Panc1 (cell line): ENCODE measurements around the gene SAXO2. TPM values are rescaled to one million over a fixed set of nuclear protein-coding genes. Genes with fewer than 3 reads are reported as not detected.
A peak's percentile ranks its signal among the peaks of the same experiment; 100 is the strongest.
"Not testable (repeated sequence)": the region's sequence is repeated elsewhere in the genome, so short reads cannot be mapped to it uniquely, and the experiment has no call there.

Experiments
- ATAC-seq: fragments of 200-7000 bp; cut with Tn5 transposase; 2 replicates; pipeline ENCODE4 v1.9.1; 2020; ENCODE audit warnings: mild to moderate bottlenecking, moderate library complexity
- BruUV-seq: library from RNA; stranded (reverse); fragments of 400-500 nt; replicated peaks from 2 replicates; lab custom pipeline; 2021; lab: Mats Ljungman, UMichigan
- CTCF ChIA-PET: fragments of 300-600 bp; sonication (Branson Sonifier 250); formaldehyde crosslinking; loops from one replicate; lab custom pipeline; 2022; ENCODE audit warnings: antibody characterized with exemption; lab: Charles Lee
- POLR2A ChIA-PET: fragments of 300-600 bp; sonication (Branson Sonifier 250); formaldehyde crosslinking; loops from one replicate; lab custom pipeline; 2022; ENCODE audit warnings: antibody characterized with exemption; lab: Charles Lee
- DNase-seq: peaks from one replicate; pipeline ENCODE4 v3.0.0-alpha.2; 2010; ENCODE audit warnings: low read depth, low spot score
- H3K27ac ChIP-seq: 2 replicates; pipeline ENCODE4 v1.5.1; 2011; ENCODE audit warnings: mild to moderate bottlenecking, low read length, inconsistent platforms
- H3K27me3 ChIP-seq: fragments of 200-500 bp; sonication (Bioruptor generic); 2 replicates; pipeline ENCODE4 v1.6.0; 2014; ENCODE audit warnings: low read length, inconsistent platforms; ENCODE audit not compliant: control insufficient read depth, insufficient read depth
- H3K36me3 ChIP-seq: fragments of 200-500 bp; sonication (Bioruptor generic); 2 replicates; pipeline ENCODE4 v1.5.1; 2014; ENCODE audit warnings: inconsistent platforms, mild to moderate bottlenecking, low read length, moderate library complexity; ENCODE audit not compliant: control insufficient read depth, insufficient read depth
- H3K4me1 ChIP-seq: 2 replicates; pipeline ENCODE4 v1.5.1; 2011; ENCODE audit warnings: inconsistent platforms, mild to moderate bottlenecking, low read length, moderate library complexity; ENCODE audit not compliant: control insufficient read depth, insufficient read depth
- H3K4me3 ChIP-seq, 2 experiments: 2 replicates each; pipeline ENCODE4 v1.5.1; 2011 to 2012; ENCODE audit warnings: low read depth in 2 of 2, low read length in 2 of 2, mild to moderate bottlenecking in 2 of 2, inconsistent platforms in 1 of 2, moderate library complexity in 1 of 2
- H3K9me3 ChIP-seq: fragments of 200-500 bp; sonication (Bioruptor generic); 2 replicates; pipeline ENCODE4 v1.5.1; 2014; ENCODE audit warnings: low read depth, mild to moderate bottlenecking, inconsistent platforms, low read length, moderate library complexity; ENCODE audit not compliant: control insufficient read depth, insufficient read depth
- CTCF ChIP-seq: fragments of 450-650 bp; IDR thresholded peaks from 2 replicates; pipeline ENCODE4 v1.5.1; 2017; ENCODE audit warnings: mild to moderate bottlenecking
- POLR2AphosphoS5 ChIP-seq: IDR thresholded peaks from 2 replicates; pipeline ENCODE4 v1.6.1; 2012; ENCODE audit warnings: mild to moderate bottlenecking, low read depth, low read length, moderate library complexity
- REST ChIP-seq, 2 experiments: IDR thresholded peaks; 2 replicates each; pipeline ENCODE4 v1.6.1; 2011 to 2012; ENCODE audit warnings: low read depth in 2 of 2, control low read depth in 1 of 2, low read length in 1 of 2, mild to moderate bottlenecking in 1 of 2, moderate library complexity in 1 of 2; ENCODE audit not compliant: insufficient read depth in 1 of 2
- SIN3A ChIP-seq: IDR thresholded peaks from 2 replicates; pipeline ENCODE4 v1.6.1; 2012; ENCODE audit warnings: low read depth, mild to moderate bottlenecking, low read length, moderate library complexity, borderline replicate concordance; ENCODE audit not compliant: insufficient read depth
- TCF7L2 ChIP-seq: IDR thresholded peaks from 2 replicates; pipeline ENCODE4 v1.6.1; 2011; ENCODE audit warnings: mild to moderate bottlenecking, low read depth, low read length, inconsistent platforms
- in situ Hi-C: cut with HindIII; loops from 2 replicates; pipeline ENCODE4 v1.10.0; 2016; ENCODE audit warnings: low sequenced_read_pairs, low pct_unique_long_range_greater_than_20kb
- intact Hi-C: fragments of 100-400 bp; cut with micrococcal nuclease; formaldehyde crosslinking; loops from one replicate; pipeline ENCODE4 v1.10.0; 2022; ENCODE audit not compliant: unreplicated experiment
- total RNA-seq: library from RNA; stranded (reverse); gene quantifications from one replicate; pipeline ENCODE4 v1.2.1, GENCODE V29; 2021; ENCODE audit not compliant: unreplicated experiment

The SAXO2 gene
- total RNA-seq, 1 experiment from 2014 or later = 1.1 TPM

GRCh38 chr15:82288202-82288601, 25.6 kb downstream of the SAXO2 start:
- H3K27me3 ChIP-seq, CTCF ChIA-PET, in situ Hi-C loops, H3K4me1 ChIP-seq, DNase-seq, intact Hi-C loops, POLR2A ChIA-PET, BruUV-seq, H3K9me3 ChIP-seq, H3K4me3 ChIP-seq, H3K36me3 ChIP-seq, H3K27ac ChIP-seq, ATAC-seq: not testable (repeated sequence)

- H3K27ac ChIP-seq = no peak overlapping the region
- H3K36me3 ChIP-seq = no peaks in the 10 kb centered on the region
- no peak overlapping the region for H3K4me3 ChIP-seq
- no peak for ATAC-seq
- H3K27me3 ChIP-seq = 0 out of 2 replicates have a peak, but pooled peaks cover 3% of the 10 kb centered on the region
- ChIA-PET CTCF (no interaction called here), POLR2A (no interaction called here)
- DNase-seq = no peak
- TF ChIP-seq REST (IDR thresholded peaks at IDR 0.05; ENCODE audit: insufficient read depth in 1 of 2, low read depth in 2 of 2, low read length in 1 of 2) (no peak), SIN3A (no peak), POLR2AphosphoS5 (no peak), CTCF (no peak), TCF7L2 (no peak)
- intact Hi-C loops = no loop called here
- in situ Hi-C loops = no loop called here
- no peaks in the 10 kb centered on the region for H3K4me1 ChIP-seq
- BruUV-seq = no TSS peak
- H3K9me3 ChIP-seq = no peaks in the 10 kb centered on the region
Measured at GRCh38 chr15:82292271-82292670, 29.7 kb downstream of the SAXO2 start.

GRCh38 chr15:82294061-82294690, 31.6 kb downstream of the SAXO2 start:
- TF ChIP-seq TCF7L2 = no peak
- TF ChIP-seq REST (IDR thresholded peaks at IDR 0.05; ENCODE audit: insufficient read depth in 1 of 2, low read depth in 2 of 2, low read length in 1 of 2) = no peak
- TF ChIP-seq POLR2AphosphoS5 = no peak
- no peak for TF ChIP-seq CTCF
- no peak for TF ChIP-seq SIN3A
- CTCF ChIA-PET = no interaction called here
- POLR2A ChIA-PET = no interaction called here
- Histone ChIP-seq H3K4me1 (no peaks in the 10 kb centered on the region), H3K27ac (no peak overlapping the region), H3K36me3 (no peaks in the 10 kb centered on the region), H3K27me3 (0 out of 2 replicates have a peak, but pooled peaks cover 3% of the 10 kb centered on the region), H3K4me3 (no peak overlapping the region), H3K9me3 (no peaks in the 10 kb centered on the region)
- in situ Hi-C loops (no loop called here), intact Hi-C loops (no loop called here)
- ATAC-seq = peak; percentile 52; the same call in 1 of the 2 replicates
- no peak for DNase-seq
- no TSS peak for BruUV-seq
